ENCODE data around the gene ANKRD2.

ANKRD2 gene

GRCh38 chr10:97584060-97584797 is 11.7 kb downstream of the ANKRD2 start, which contains the start of gene HOGA1 (continued):
- no peak for TF ChIP-seq ZBTB49 (tag by site-specific recombination; IDR thresholded peaks at IDR 0.05; ENCODE audit: low read depth)
- TF ChIP-seq SP2 (tag by site-specific recombination; IDR thresholded peaks at IDR 0.05), result peak; percentile 89
- TF ChIP-seq ZNF660 (tag by site-specific recombination; IDR thresholded peaks at IDR 0.05), result no peak
- peak; percentile 76; the same call in 1 of the 2 replicates for TF ChIP-seq ZNF76 (tag by site-specific recombination; IDR thresholded peaks at IDR 0.05; ENCODE audit: borderline replicate concordance, low read depth)
- peak; percentile 77 for TF ChIP-seq KLF10 (tag by site-specific recombination; IDR thresholded peaks at IDR 0.05)
- TF ChIP-seq ZNF292 (tag by site-specific recombination; IDR thresholded peaks at IDR 0.05; ENCODE audit: borderline replicate concordance, low read depth), result no peak
- peak; percentile 92 for TF ChIP-seq ZNF449 (tag by site-specific recombination; IDR thresholded peaks at IDR 0.05)
- TF ChIP-seq SP7 (tag by site-specific recombination; IDR thresholded peaks at IDR 0.05), result no peak
- no peak for TF ChIP-seq HIC1 (tag by site-specific recombination; IDR thresholded peaks at IDR 0.05)
- TF ChIP-seq ZIC2 (tag by site-specific recombination; IDR thresholded peaks at IDR 0.05), result peak; percentile 57
- TF ChIP-seq IKZF3 (tag by site-specific recombination; IDR thresholded peaks at IDR 0.05), result 0 out of 2 replicates have a peak, but pooled peaks have one; percentile 17
- no peak for TF ChIP-seq ZNF404 (tag by site-specific recombination; IDR thresholded peaks at IDR 0.05)
- no peak for TF ChIP-seq ZFP41 (tag by site-specific recombination; IDR thresholded peaks at IDR 0.05; ENCODE audit: borderline replicate concordance)
- no peak for TF ChIP-seq ZNF626 (tag by site-specific recombination; IDR thresholded peaks at IDR 0.05)
- TF ChIP-seq ZNF416 (tag by site-specific recombination; IDR thresholded peaks at IDR 0.05), result no peak
- TF ChIP-seq ZXDB (tag by site-specific recombination; IDR thresholded peaks at IDR 0.05), result peak; percentile 55
- no peak for TF ChIP-seq HOXA7 (CRISPR knock-in tag; IDR thresholded peaks at IDR 0.05; ENCODE audit: borderline replicate concordance)
- no peak for TF ChIP-seq ZNF112 (tag by site-specific recombination; IDR thresholded peaks at IDR 0.05)
- no peak for TF ChIP-seq ZNF10 (tag by site-specific recombination; IDR thresholded peaks at IDR 0.05)
- no peak for TF ChIP-seq ZNF585B (tag by site-specific recombination; IDR thresholded peaks at IDR 0.05)
- no peak; the same call in 1 of the 2 replicates for TF ChIP-seq GLIS1 (tag by site-specific recombination; IDR thresholded peaks at IDR 0.05)
- TF ChIP-seq ZNF324 (tag by site-specific recombination; IDR thresholded peaks at IDR 0.05), result no peak
- TF ChIP-seq PRDM2 (tag by site-specific recombination; IDR thresholded peaks at IDR 0.05; ENCODE audit: borderline replicate concordance), result no peak
- TF ChIP-seq ZNF423 (tag by site-specific recombination; IDR thresholded peaks at IDR 0.05), result no peak
